GM18870 (cell line): ENCODE data around the gene SLC9A5.

Experiments
- ATAC-seq: cut with Tn5 transposase; IDR thresholded peaks from one replicate; pipeline ENCODE4 v1.9.1; 2021; ENCODE audit warnings: moderate library complexity; ENCODE audit not compliant: unreplicated experiment

The SLC9A5 gene

DNA sequence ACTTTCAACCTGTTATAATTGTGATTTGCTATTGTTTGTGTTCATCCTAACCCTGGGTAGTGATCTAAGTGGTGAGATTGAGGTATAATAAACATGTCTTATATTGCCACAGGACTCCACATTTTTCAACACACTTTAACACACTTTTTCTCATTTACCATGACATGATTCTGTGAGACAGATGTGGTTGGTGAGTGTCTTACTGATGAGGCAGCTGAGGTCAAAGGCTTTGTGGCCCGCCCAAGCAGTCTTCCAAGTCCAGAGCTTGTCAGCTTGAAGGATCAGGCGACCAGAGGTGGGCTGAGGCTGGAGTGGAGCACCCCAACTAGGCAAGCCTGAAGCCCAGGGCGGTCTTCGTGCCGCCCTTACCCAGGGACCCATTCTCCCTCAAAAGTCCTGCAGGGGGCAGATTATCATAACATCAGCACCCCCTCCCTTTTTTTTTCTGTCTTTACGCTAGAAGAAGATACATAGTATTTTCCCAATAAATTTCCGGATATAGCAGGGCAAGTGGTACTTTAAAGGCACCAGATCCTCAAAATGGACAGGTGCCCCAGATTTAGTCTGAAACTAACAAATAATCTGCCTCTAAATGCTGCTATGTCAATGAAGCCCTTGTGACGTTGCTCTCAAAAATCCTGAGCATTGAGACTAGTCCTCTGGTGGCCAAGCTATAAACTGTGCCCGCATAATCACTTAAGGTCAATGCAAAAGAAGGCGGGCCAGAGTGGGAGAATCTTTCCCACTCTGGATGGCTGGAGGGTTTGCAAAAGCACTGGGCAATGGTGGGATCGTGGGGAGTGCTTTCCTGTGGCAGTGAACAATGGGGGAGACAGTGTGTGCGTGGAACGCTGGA lies 56.7 kb downstream of the SLC9A5 start:
- no peak for ATAC-seq

DNA sequence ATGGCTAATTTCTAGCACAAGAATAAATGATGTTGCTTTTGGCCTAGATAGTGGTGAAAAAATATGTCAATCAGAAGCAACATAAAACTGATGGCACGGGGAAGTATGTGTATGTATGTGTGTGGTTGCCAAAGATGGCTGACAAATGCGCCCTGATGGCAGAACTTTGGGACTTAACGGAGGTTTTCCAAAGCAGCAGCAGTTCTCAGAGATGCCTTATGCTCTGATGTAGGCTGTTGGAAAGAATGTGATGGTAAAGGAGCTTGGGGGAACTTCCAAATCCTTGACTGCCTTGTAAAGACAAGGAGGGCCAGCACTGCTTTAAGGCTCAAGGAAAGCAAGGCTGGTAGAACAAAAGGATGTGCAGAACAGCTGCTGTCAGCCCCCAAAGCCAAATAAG lies 61.8 kb downstream of the SLC9A5 start:
- no peak for ATAC-seq

DNA sequence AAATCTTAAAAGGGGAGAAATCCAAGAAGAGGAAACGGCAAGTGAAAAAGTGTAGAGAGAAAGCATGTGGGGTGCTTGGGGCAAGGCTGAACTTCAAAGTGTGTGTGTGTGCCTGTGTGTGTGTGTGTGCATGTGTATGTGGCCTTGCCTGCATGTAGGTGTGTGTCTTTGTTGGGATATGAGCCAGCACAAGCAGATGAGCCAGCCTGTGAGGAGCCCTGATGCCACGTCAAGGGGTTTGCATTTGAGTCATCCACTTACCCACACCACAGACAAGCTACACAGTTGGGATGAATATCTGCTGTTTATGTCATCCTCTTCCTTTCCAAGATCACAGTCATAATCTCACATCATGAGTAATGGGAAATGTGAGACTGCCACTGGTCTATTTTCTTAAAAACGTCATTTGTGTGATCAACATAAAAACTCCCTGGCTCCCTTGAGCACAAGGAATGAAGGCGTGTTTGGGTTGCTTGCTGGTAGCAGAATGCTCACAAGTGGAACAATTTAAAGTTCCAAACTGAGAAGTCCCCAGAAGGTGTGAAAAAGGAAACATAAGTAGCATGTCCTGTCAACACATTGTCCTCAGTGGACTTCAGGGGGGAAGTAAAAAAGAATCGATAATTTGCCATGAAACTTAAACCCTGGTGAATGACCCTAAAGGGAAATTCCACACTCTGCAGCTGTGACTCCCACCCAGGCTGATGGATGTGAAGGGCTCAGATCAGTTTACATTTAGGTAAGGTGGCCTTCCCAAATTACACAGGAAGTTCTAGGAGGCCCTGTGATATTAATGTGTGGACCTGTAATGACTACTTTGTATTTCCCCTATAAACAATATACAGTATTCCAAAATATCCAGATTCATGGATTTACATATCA lies 63.1 kb downstream of the SLC9A5 start:
- ATAC-seq = peak; percentile 87

DNA sequence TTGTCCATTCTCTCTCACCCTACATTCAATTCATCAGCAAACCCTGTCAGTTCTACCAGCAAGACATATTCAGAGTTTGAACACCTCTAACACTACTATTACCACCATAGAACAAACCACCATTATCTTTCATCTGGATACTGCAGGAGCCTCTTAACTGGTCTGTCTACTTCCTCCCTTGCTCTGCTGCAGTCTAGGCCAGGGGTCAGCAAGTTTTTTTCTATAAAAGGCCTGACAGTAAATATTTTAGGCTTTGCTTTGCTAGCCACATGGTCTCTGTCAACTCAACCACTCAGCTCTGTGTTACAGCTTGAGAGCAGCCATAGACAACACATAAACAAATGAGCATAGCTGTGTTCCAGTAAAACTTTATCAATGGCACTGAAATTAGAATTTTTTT lies 63.9 kb downstream of the SLC9A5 start:
- no peak for ATAC-seq

DNA sequence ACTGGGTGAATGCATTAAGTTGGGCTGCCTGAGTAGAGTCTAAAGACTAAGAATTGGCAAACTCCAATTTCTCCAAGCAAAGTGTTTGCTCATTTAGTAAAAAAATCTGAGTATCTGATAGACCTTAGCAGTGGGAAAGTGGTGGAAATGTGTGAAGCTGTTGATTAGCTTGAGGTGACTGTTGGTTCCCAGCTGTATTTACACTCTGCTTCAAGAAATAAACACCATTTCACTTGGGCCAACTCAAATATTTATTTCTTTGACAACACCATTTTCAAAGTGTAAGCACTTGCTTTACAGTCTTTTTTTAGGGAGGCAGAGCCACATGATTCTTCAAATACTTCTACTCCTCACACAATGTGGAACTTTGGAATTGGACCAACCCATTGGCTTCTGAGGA lies 69.1 kb downstream of the SLC9A5 start:
- no peak for ATAC-seq
